H9 (cell line): ENCODE results near the gene THEMIS. TPM values are rescaled to one million over a fixed set of nuclear protein-coding genes. Genes with fewer than 3 reads are reported as not detected.

Experiments used
- DNase-seq: peaks from one replicate; pipeline ENCODE4 v3.0.0-alpha.2; 2017
- H2AFZ ChIP-seq: one replicate; pipeline ENCODE4 v1.6.1; 2013; ENCODE audit warnings: mild to moderate bottlenecking, low read length, control low read depth, moderate library complexity
- H2AK5ac ChIP-seq: 2 replicates; pipeline ENCODE4 v1.6.1; 2013; ENCODE audit warnings: low read length, control low read depth, mixed read lengths; ENCODE audit not compliant: insufficient read length
- H2BK120ac ChIP-seq: one replicate; pipeline ENCODE4 v1.6.1; 2013; ENCODE audit warnings: low read depth, mild to moderate bottlenecking, low read length, control low read depth, inconsistent platforms; ENCODE audit not compliant: poor library complexity, severe bottlenecking
- H2BK12ac ChIP-seq: 2 replicates; pipeline ENCODE4 v1.6.1; 2013; ENCODE audit warnings: low read length, control low read depth, mixed read lengths, low read depth; ENCODE audit not compliant: insufficient read length
- H2BK15ac ChIP-seq: 2 replicates; pipeline ENCODE4 v1.6.1; 2013; ENCODE audit warnings: low read depth, low read length, control low read depth
- H2BK20ac ChIP-seq: one replicate; pipeline ENCODE4 v1.6.1; 2013; ENCODE audit warnings: low read depth, mild to moderate bottlenecking, low read length, control low read depth, inconsistent platforms; ENCODE audit not compliant: poor library complexity, severe bottlenecking
- H2BK5ac ChIP-seq: 2 replicates; pipeline ENCODE4 v1.6.1; 2013; ENCODE audit warnings: low read length, control low read depth, mixed read lengths; ENCODE audit not compliant: insufficient read length
- H3K14ac ChIP-seq: 2 replicates; pipeline ENCODE4 v1.6.1; 2013; ENCODE audit warnings: low read length, control low read depth; ENCODE audit not compliant: insufficient read depth
- H3K18ac ChIP-seq: 2 replicates; pipeline ENCODE4 v1.6.1; 2013; ENCODE audit warnings: low read depth, mild to moderate bottlenecking, mixed read lengths, low read length, control low read depth; ENCODE audit not compliant: insufficient read length
- H3K23ac ChIP-seq: 2 replicates; pipeline ENCODE4 v1.6.1; 2013; ENCODE audit warnings: low read length, control low read depth, mixed read lengths, low read depth; ENCODE audit not compliant: insufficient read length
- H3K23me2 ChIP-seq: 2 replicates; pipeline ENCODE4 v1.6.1; 2013; ENCODE audit warnings: low read depth, mild to moderate bottlenecking, mixed read lengths, low read length, control low read depth; ENCODE audit not compliant: insufficient read length, poor library complexity, severe bottlenecking
- H3K27ac ChIP-seq: 2 replicates; pipeline ENCODE4 v1.5.1; 2013; ENCODE audit warnings: low read length, control low read depth, mixed read lengths, low read depth; ENCODE audit not compliant: insufficient read length
- H3K27me3 ChIP-seq: 2 replicates; pipeline ENCODE4 v1.6.1; 2013; ENCODE audit warnings: low read length, control low read depth, inconsistent platforms; ENCODE audit not compliant: insufficient read depth
- H3K4ac ChIP-seq: 2 replicates; pipeline ENCODE4 v1.6.1; 2013; ENCODE audit warnings: low read depth, mild to moderate bottlenecking, control low read depth, inconsistent platforms, low read length, moderate library complexity
- H3K4me1 ChIP-seq: 2 replicates; pipeline ENCODE4 v1.6.1; 2013; ENCODE audit warnings: low read length, control low read depth, inconsistent platforms; ENCODE audit not compliant: insufficient read depth
- H3K4me2 ChIP-seq: 2 replicates; pipeline ENCODE4 v1.6.1; 2013; ENCODE audit warnings: low read length, control low read depth, mixed read lengths; ENCODE audit not compliant: insufficient read length, insufficient read depth
- H3K56ac ChIP-seq: 2 replicates; pipeline ENCODE4 v1.6.1; 2013; ENCODE audit warnings: low read depth, mild to moderate bottlenecking, mixed read lengths, low read length, control low read depth; ENCODE audit not compliant: insufficient read length
- H3K79me1 ChIP-seq: 2 replicates; pipeline ENCODE4 v1.6.1; 2013; ENCODE audit warnings: low read depth, mild to moderate bottlenecking, moderate library complexity, low read length, control low read depth, inconsistent platforms; ENCODE audit not compliant: insufficient read depth, poor library complexity, severe bottlenecking
- H3K79me2 ChIP-seq: 2 replicates; pipeline ENCODE4 v1.6.1; 2013; ENCODE audit warnings: low read length, control low read depth, inconsistent platforms; ENCODE audit not compliant: insufficient read depth
- H3K9ac ChIP-seq: 2 replicates; pipeline ENCODE4 v1.6.1; 2013; ENCODE audit warnings: low read length, control low read depth, mixed read lengths; ENCODE audit not compliant: insufficient read length; ENCODE audit errors: extremely low read depth
- H3K9me3 ChIP-seq: one replicate; pipeline ENCODE4 v1.6.1; 2013; ENCODE audit warnings: low read depth, low read length, inconsistent platforms; ENCODE audit not compliant: control insufficient read depth
- H3T11ph ChIP-seq: one replicate; pipeline ENCODE4 v1.6.1; 2013; ENCODE audit warnings: mild to moderate bottlenecking, low read length, control low read depth, inconsistent platforms
- H4K20me1 ChIP-seq: one replicate; pipeline ENCODE4 v1.6.1; 2013; ENCODE audit not compliant: control insufficient read depth, insufficient read length, insufficient read depth
- H4K5ac ChIP-seq: 2 replicates; pipeline ENCODE4 v1.6.1; 2013; ENCODE audit warnings: low read depth, mild to moderate bottlenecking, mixed read lengths, low read length, control low read depth; ENCODE audit not compliant: insufficient read length
- H4K8ac ChIP-seq: replicated peaks from 2 replicates; pipeline ENCODE4 v1.6.1; 2013; ENCODE audit warnings: low read length, control low read depth, mixed read lengths, low read depth; ENCODE audit not compliant: insufficient read length
- H4K91ac ChIP-seq: 2 replicates; pipeline ENCODE4 v1.6.1; 2013; ENCODE audit warnings: low read depth, mild to moderate bottlenecking, moderate library complexity, mixed read lengths, low read length, control low read depth; ENCODE audit not compliant: insufficient read length
- H3K27ac Mint-ChIP-seq, 3 experiments: 2 replicates in 2 of 3; 3 replicates in 1 of 3; pipeline ENCODE4 v1.8.0; 2020 to 2021; ENCODE audit warnings: mixed read lengths in 3 of 3, mild to moderate bottlenecking in 1 of 3, moderate library complexity in 1 of 3
- H3K27me3 Mint-ChIP-seq: 2 replicates; pipeline ENCODE4 v1.8.0; 2021; ENCODE audit warnings: low read depth, mild to moderate bottlenecking, moderate library complexity, mixed read lengths
- H3K36me3 Mint-ChIP-seq, 3 experiments: 2 replicates in 2 of 3; 3 replicates in 1 of 3; pipeline ENCODE4 v1.8.0; 2020 to 2021; ENCODE audit warnings: low read depth in 3 of 3, mixed read lengths in 3 of 3; ENCODE audit not compliant: insufficient read depth in 1 of 3
- H3K4me1 Mint-ChIP-seq, 2 experiments: 2 replicates each; pipeline ENCODE4 v1.8.0; 2020; ENCODE audit warnings: mixed read lengths in 2 of 2
- H3K4me3 Mint-ChIP-seq, 2 experiments: 2 replicates in 1 of 2; 3 replicates in 1 of 2; pipeline ENCODE4 v1.8.0; 2020 to 2021; ENCODE audit warnings: mild to moderate bottlenecking in 2 of 2, mixed read lengths in 2 of 2, moderate library complexity in 1 of 2
- H3K9me3 Mint-ChIP-seq, 2 experiments: 2 replicates in 1 of 2; 3 replicates in 1 of 2; pipeline ENCODE4 v1.8.0; 2020; ENCODE audit warnings: mild to moderate bottlenecking in 2 of 2, mixed read lengths in 2 of 2, moderate library complexity in 1 of 2
- total RNA-seq: library from RNA; stranded (reverse); gene quantifications from 2 replicates; pipeline ENCODE4 v1.2.1, GENCODE V29; 2021
- TF ChIP-seq, protein P1 (sequence below): fragments of 200-600 bp; sonication (generic); conservative IDR thresholded peaks from 3 replicates; pipeline ENCODE4 v1.8.0; 2021; ENCODE audit warnings: antibody characterized with exemption, mild to moderate bottlenecking

The THEMIS gene
- total RNA-seq, 1 experiment from 2014 or later: not detected

DNA sequence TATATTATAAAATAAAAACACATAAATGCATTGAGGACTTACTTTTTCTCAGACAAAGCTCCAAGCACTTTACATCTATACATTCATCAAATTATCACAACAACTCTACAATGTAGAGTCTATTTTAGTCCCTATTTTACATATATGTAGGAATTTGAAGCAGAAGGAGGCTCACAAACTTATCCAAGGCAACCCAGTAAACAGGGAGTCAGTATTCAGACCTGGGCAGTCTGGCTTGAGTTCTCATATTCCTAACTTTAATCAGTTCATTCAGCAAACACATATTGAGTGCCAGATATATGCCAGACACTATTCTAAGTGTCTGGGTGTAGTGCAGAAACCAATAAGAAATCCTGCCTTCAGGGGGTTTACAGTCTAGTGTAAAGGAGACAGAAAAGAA is 194.6 kb downstream of the THEMIS start:
- Histone ChIP-seq H3K56ac (no peak overlapping the region), H4K91ac (no peak overlapping the region), H3K79me1 (no peaks in the 10 kb centered on the region), H4K8ac (no peak overlapping the region), H2BK20ac (no peak overlapping the region), H3K9me3 (no peaks in the 10 kb centered on the region), H2BK5ac (no peak overlapping the region), H4K20me1 (no peaks in the 10 kb centered on the region), H3K18ac (no peak overlapping the region), H2BK15ac (no peak overlapping the region), H3K14ac (no peak overlapping the region), H3K4ac (no peak overlapping the region), H4K5ac (no peak overlapping the region), H2BK120ac (no peak overlapping the region), H2BK12ac (no peak overlapping the region), H3K79me2 (no peaks in the 10 kb centered on the region), H3K27me3 (no peaks in the 10 kb centered on the region), H2AFZ (no peak overlapping the region), H3K4me1 (no peaks in the 10 kb centered on the region), H3K4me2 (no peak overlapping the region), H3T11ph (no peak overlapping the region), H3K27ac (no peak overlapping the region), H3K23me2 (no peaks in the 10 kb centered on the region), H3K9ac (no peak overlapping the region), H2AK5ac (no peak overlapping the region), H3K23ac (no peak overlapping the region)
- Mint-ChIP-seq H3K4me3 (no peak overlapping the region), H3K27ac (no peak overlapping the region), H3K4me1 (no peaks in the 10 kb centered on the region), H3K27me3 (peaks cover under 1% of the 10 kb centered on the region; the same call in 1 of the 2 replicates), H3K9me3 (peaks cover 3% of the 10 kb centered on the region in 2 experiments; a peak in 2 of 5 replicates), H3K36me3 (peaks cover 0 to 2% (median 0%) of the 10 kb centered on the region in 3 experiments; a peak in 2 of 7 replicates)
- TF ChIP-seq, protein P1, sequence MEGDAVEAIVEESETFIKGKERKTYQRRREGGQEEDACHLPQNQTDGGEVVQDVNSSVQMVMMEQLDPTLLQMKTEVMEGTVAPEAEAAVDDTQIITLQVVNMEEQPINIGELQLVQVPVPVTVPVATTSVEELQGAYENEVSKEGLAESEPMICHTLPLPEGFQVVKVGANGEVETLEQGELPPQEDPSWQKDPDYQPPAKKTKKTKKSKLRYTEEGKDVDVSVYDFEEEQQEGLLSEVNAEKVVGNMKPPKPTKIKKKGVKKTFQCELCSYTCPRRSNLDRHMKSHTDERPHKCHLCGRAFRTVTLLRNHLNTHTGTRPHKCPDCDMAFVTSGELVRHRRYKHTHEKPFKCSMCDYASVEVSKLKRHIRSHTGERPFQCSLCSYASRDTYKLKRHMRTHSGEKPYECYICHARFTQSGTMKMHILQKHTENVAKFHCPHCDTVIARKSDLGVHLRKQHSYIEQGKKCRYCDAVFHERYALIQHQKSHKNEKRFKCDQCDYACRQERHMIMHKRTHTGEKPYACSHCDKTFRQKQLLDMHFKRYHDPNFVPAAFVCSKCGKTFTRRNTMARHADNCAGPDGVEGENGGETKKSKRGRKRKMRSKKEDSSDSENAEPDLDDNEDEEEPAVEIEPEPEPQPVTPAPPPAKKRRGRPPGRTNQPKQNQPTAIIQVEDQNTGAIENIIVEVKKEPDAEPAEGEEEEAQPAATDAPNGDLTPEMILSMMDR: no peak
- no peak for DNase-seq
